Measurements from ENCODE around the gene PPFIA3. TPM values are rescaled to one million over a fixed set of nuclear protein-coding genes. Genes with fewer than 3 reads are reported as not detected.
A peak's percentile ranks its signal among the peaks of the same experiment; 100 is the strongest.
"Not testable (repeated sequence)": the region's sequence is repeated elsewhere in the genome, so short reads cannot be mapped to it uniquely, and the experiment has no call there.

PPFIA3 gene
- polyA plus RNA-seq (ENCODE audit: insufficient read length in 3 of 3) = 1 to 10 TPM; 4.6 to 5.4 (median 4.9) TPM

- no peak for DNase-seq (ENCODE audit: low read depth in 3 of 3, low spot score in 2 of 3)
These were observed at the start of gene PPFIA3 for GRCh38 chr19:49119411-49120324. Gene PPFIA3 (plus strand): TSS chr19:49119544. CDS start chr19:49127874, 8,330 bp downstream.

- no peak for DNase-seq (ENCODE audit: low read depth in 3 of 3, low spot score in 2 of 3)
These were observed 48.9 kb upstream of the PPFIA3 start for GRCh38 chr19:49070416-49070815.

- DNase-seq (ENCODE audit: low read depth in 3 of 3, low spot score in 2 of 3) = no peak
These were observed 47.3 kb upstream of the PPFIA3 start for GRCh38 chr19:49071860-49072547.

- DNase-seq (ENCODE audit: low read depth in 3 of 3, low spot score in 2 of 3) = no peak
These were observed 45.6 kb upstream of the PPFIA3 start for GRCh38 chr19:49073514-49074378.

GRCh38 chr19:49074869-49075268, 44.5 kb upstream of the PPFIA3 start:
- DNase-seq (ENCODE audit: low read depth in 3 of 3, low spot score in 2 of 3) = not testable (repeated sequence)

- no peak for DNase-seq (ENCODE audit: low read depth in 3 of 3, low spot score in 2 of 3)
These were observed 39.0 kb upstream of the PPFIA3 start for GRCh38 chr19:49080392-49080791.

GRCh38 chr19:49081273-49081672, 38.1 kb upstream of the PPFIA3 start:
- no peak for DNase-seq (ENCODE audit: low read depth in 3 of 3, low spot score in 2 of 3)

- DNase-seq (ENCODE audit: low read depth in 3 of 3, low spot score in 2 of 3) = no peak
These were observed 34.9 kb upstream of the PPFIA3 start for GRCh38 chr19:49084206-49085019.

GRCh38 chr19:49085020-49085867, 34.1 kb upstream of the PPFIA3 start, which contains the start of gene SNRNP70:
Gene SNRNP70 (plus strand): TSS chr19:49085451. CDS start chr19:49086415, 964 bp downstream.
- peak; percentile 96 to 98 (median 97) for DNase-seq (ENCODE audit: low read depth in 3 of 3, low spot score in 2 of 3)

GRCh38 chr19:49085868-49086232, 33.5 kb upstream of the PPFIA3 start:
- DNase-seq (ENCODE audit: low read depth in 3 of 3, low spot score in 2 of 3) = no peak

GRCh38 chr19:49086296-49086695, 33.0 kb upstream of the PPFIA3 start:
- no peak for DNase-seq (ENCODE audit: low read depth in 3 of 3, low spot score in 2 of 3)

- DNase-seq (ENCODE audit: low read depth in 3 of 3, low spot score in 2 of 3) = no peak
These were observed 27.8 kb upstream of the PPFIA3 start for GRCh38 chr19:49091391-49092038.

GRCh38 chr19:49092686-49093085, 26.7 kb upstream of the PPFIA3 start:
- no peak for DNase-seq (ENCODE audit: low read depth in 3 of 3, low spot score in 2 of 3)

- no peak for DNase-seq (ENCODE audit: low read depth in 3 of 3, low spot score in 2 of 3)
These were observed 24.6 kb upstream of the PPFIA3 start for GRCh38 chr19:49094505-49095482.

GRCh38 chr19:49097453-49098288, 21.7 kb upstream of the PPFIA3 start:
- DNase-seq (ENCODE audit: low read depth in 3 of 3, low spot score in 2 of 3) = peak in 2 of 3 donors; percentile 45 to 61

GRCh38 chr19:49098795-49099194, 20.5 kb upstream of the PPFIA3 start:
- no peak for DNase-seq (ENCODE audit: low read depth in 3 of 3, low spot score in 2 of 3)

Data from right renal cortex interstitium (tissue), 3 donors.